Measurements from ENCODE around the gene GPAM. TPM values are rescaled to one million over a fixed set of nuclear protein-coding genes. Genes with fewer than 3 reads are reported as not detected.

Gene GPAM
- total and polyA plus RNA-seq, 10 of the 15 experiments (the other 5 are each of a cell fraction or from before 2014, with no cell fraction given) = 3.3 to 9.4 (median 7.4) TPM

- TF ChIP-seq PRDM15 (CRISPR knock-in tag; IDR thresholded peaks at IDR 0.05) = no peak
- TF ChIP-seq CTCF (IDR thresholded peaks at IDR 0.05 in 2 of 3, conservative IDR thresholded peaks at IDR 0.05 in 1 of 3; ENCODE audit: control insufficient read depth in 2 of 3, extremely low read depth in 1 of 3, insufficient read depth in 1 of 3, low read depth in 3 of 3, low read length in 3 of 3) = no peak
- no peak for TF ChIP-seq SPI1 (IDR thresholded peaks at IDR 0.05; ENCODE audit: borderline replicate concordance, insufficient read depth, low read depth, low read length)
- TF ChIP-seq MYB (IDR thresholded peaks at IDR 0.05; ENCODE audit: borderline replicate concordance, low read depth, low read length) = no peak
- TF ChIP-seq ELK1 (IDR thresholded peaks at IDR 0.05; ENCODE audit: low read depth, low read length) = no peak
- TF ChIP-seq KLF5 (IDR thresholded peaks at IDR 0.05; ENCODE audit: partially characterized antibody) = no peak
- TF ChIP-seq BCL3 (IDR thresholded peaks at IDR 0.05; ENCODE audit: borderline replicate concordance, insufficient read depth, low read depth, low read length, poor library complexity, severe bottlenecking) = no peak
- no peak for TF ChIP-seq USF2 (IDR thresholded peaks at IDR 0.05; ENCODE audit: borderline replicate concordance, low read depth, low read length)
- TF ChIP-seq TARDBP (IDR thresholded peaks at IDR 0.05; ENCODE audit: borderline replicate concordance) = no peak
- no peak for TF ChIP-seq SMC3 (IDR thresholded peaks at IDR 0.05; ENCODE audit: borderline replicate concordance, low read length)
- TF ChIP-seq HDAC6 (IDR thresholded peaks at IDR 0.05; ENCODE audit: unreplicated experiment) = no peak
Observed at GRCh38 chr10:112126172-112126571, 57.4 kb downstream of the GPAM start (continued).
